Stimulated activated CD4-positive, alpha-beta T cell treated with anti-CD3 and anti-CD28 coated beads, Interleukin-4, amount 100 ng/mL, for 1 hour (primary cell): ENCODE results near the gene TEX22.

Experiments
- DNase-seq: peaks from one replicate; pipeline ENCODE4 v3.0.0-alpha.2; 2020

TEX22 gene

DNA sequence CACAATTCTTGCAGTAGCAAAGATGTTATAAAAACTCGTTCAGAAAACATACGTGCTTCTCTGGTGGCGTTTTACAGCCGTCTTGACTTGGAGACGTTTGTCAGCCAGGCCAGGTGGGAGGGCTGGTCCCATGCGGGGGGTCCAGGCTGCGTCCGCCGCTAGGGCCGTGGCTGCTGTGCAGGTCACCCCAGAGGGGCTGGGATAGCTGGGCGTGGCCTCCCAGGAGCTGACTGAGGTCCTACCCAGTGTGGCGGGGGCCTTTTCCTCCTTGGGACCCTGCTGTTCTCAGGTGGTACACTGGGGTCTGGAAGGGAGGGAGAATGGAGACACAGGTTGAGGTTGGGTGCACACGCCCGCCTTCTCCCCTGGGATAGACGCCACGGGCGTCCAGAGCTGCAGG is 46.5 kb downstream of the TEX22 start:
- no peak for DNase-seq

DNA sequence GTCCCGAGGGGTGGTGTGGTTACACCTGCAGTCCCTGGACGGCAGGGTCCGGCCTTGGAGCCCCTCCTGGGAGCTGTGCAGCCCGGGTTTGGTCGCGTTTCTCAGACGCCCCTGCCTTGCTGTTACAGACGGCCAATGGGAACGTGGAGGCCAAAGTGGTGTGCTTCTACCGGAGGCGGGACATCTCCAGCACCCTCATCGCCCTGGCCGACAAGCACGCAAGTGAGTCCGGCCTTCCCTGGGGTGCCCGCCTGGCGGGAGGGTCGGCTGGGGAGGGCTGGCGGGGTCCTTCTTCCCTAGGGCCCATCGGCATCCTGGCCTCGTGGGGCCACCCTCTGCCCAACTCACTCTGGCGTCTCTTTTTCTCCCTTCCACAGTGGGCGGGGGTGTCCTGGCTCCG is 47.0 kb downstream of the TEX22 start:
- DNase-seq: no peak

DNA sequence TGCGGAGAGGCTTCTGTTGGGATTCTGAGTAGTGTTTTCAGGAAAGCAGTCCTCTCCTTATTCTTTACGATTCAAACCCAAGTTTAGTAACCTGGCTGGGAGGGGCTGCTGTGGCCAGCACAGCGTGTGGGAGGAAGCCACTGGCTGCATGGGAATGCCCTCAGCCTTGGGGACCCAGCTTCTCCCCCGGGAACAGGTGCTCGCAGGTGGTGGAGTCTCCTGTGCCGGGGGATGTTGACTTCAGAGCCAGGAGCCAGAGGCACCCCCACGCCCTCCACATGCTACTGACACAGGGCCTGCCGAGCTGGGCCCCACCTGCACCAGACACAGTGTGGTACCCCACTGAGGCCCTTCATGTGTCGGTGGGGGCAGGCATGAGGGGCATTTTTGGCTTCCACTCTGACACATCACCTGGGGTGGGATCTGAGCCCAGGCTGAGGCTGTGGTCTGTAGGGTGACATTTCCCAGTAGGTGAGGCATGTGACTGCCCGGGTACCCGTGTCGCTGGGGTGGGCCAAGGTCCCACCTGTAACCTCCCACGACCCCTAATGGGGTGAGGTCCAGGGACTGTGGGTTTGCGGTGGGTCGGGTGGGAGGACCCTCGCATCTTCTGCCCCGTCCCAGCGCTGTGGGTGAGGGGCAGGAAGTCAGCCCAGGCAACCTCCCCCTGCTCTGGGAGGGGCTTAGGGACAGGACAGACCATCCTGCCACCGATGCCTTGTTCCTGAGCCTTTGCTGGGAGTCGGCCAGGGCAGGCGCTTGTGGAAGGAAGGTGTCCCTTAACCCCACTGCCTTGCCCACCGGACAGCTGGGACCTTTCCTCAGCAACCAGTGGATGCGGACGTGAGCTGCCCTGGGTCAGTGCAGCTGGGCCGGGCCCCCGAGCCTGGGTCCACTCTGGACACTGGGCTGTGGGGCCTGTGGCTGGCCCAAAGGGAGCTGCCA is 47.8 kb downstream of the TEX22 start:
- DNase-seq: no peak

DNA sequence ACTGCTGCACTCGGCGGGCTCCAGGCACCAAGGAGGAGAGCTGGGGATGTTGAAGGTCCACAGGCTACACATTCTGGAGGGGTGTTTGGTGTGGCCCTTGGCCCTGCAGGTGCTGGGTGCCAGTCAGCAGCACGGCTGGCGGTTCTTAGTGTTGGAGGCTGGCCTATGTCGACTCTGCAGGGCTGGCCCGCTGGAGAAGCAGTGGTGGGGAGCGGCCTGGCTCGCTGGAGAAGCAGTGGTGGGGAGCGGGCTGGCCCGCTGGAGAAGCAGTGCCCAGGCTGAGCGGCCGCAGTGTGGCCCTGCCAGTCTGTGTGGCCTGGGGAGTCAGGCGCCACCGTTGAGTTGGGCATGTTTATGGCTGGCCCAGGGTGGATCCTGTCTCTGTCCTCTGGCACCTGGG is 48.6 kb downstream of the TEX22 start:
- no peak for DNase-seq

DNA sequence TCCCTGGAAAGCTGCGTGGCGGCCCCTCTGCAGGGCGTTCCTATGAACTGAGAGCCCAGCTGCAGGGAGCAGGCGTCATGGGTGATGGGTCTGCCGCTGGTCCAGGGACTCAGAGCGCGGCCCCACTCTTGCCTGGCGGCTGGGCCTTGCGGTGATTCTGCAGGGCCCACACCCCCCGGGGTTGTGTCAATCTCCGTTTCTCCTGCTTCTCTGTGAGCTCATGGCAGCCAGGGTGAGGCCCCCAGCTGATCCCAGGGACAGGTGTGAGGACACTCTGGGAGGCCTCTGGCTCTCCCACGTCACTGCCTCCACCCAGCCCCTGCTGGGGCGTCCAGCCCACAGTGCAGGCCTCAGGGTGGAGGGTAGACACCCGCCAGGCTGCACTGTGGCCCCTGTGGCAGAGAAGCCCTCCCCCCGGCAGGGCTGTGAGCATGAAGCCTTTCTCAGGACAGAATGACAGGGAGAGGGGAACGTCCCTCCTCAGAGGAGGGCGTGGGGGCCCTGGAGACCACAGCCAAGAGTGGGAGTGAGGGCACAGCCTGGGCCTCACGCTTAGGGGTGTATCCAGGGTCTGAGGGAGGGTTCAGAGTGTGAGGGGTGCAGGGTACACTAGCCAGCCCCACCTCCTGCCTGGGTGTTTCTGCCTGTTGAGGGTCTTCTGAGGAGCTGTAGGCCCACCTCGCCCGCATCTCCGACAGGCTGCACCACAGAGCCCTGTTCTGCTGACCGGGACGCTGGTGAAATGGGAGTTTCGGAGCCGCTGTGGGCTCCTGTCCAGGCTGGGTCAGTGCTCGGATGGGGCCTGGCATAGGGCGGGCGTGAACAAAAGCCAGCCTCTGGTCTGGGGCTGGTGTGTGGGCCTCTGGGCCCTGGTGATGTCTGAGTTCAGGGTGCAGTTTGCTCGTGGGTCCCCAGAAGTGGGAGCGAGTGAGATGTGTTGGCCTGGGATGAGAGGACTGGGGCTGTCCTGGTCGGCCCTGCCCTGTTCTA is 49.6 kb downstream of the TEX22 start:
- no peak for DNase-seq

DNA sequence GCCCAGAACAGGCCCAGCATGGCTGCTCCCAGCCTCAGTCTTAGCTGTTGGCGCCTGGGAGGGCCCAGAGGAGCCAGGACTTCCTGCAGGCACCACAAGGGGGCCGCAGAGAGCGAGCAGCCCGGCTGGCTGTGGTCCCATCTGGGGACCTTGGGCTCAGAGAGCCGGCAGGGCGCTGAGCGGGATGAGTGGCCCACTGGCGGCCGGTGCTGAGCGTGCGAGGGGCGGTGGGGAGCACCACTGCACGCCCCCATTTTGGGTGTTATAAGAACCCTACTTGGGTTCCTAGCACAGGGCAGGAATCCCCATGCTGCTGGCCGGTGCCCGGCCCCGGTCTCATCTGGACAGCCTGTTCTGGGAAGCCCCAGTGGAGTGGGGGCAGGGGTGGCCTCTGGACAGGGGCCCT is 50.4 kb downstream of the TEX22 start:
- peak; percentile 68 for DNase-seq

DNA sequence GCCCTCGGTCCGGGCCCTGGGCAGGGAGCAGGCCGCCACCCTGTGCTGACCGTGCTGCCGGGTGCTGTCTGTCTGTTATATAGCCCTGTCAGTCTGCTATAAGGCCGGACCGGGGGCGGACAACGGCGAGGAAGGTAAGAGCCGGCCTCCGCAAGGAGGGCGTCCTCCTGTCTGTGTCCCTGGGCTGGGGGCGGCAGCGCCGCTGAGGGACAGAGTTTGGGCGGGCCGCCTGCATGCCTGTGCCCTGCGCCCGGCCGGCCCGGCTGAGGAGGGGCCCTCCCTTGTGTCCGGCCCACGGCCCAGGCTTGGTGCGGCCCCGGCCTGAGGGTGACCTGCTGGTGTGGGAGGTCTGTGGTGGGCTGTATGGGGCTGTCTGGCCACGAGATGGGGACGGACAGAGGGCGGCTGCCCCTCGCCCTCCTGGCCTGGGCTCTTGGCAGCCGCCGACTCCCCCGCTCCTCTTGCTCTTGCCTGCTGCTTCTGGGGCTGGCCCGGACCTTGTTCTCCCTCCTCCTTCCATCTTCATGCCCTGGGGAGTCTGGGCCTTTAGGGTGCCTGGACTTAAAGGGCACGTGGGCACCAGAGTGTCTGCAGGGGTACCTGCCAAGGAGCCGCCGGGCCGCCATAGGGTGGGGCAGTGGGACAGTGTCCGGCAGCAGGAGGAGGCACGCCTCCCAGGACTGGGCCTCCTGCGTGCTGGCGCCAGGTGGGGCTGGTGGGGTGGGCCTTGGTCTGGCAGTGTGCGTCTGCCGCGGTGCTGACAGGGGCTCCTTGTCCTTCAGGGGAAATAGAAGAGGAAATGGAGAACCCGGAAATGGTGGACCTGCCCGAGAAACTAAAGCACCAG is 51.2 kb downstream of the TEX22 start:
- DNase-seq: no peak

DNA sequence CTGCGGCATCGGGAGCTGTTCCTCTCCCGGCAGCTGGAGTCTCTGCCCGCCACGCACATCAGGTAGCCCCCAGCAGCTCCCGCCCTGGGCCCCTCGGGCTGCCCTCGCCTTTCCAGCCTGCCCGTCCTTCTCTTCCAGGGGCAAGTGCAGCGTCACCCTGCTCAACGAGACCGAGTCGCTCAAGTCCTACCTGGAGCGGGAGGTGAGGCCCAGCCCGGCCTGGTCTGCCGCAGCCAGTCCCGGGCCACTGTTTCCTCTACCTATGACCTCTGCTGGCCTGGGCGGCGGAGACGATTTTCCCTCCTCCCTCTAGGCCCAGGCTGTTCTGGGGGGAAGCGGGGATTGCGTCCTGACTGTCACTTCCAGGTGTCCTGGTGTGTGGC is 51.8 kb downstream of the TEX22 start:
- DNase-seq: no peak

DNA sequence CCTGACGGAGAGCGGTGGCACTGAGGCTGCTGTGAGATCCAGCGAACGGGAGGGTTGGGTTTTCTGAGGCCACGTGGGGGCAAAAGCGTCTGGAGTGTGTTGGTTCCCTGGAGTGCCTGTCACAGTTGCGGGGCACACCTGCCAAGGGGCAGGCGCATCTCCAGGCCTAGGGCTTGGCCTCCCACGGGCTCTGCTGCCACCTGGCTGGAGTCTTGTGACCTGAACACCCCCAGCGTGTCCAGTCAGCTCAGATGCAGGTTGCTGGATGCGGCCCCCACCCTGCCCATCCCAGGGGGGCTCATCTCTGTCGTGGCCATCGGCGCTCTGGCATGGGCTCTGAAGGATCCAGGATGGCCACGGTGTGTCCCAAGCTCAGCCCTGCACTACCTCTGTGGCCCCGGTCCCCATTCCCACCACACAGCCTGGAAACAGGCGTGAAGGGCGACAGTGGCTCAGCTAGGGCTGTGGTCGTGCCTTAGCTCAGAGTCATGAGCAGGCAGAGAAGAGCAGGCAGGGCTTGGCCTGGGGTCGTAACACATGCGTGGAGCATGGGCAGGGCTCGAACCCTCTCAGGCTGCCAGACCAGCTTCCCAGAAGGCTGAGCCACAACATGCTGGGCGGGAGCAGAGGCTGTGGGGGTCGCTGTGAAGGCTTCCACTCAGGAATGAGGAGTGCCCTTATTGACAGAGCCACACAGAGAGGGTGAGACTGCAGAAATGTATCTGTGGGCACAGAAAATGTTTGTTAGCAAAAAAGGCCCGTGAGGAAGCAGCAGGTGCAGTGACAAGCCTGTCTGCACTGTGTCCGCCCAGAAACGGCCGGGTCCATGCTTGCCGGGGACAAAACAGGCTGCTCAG is 52.8 kb downstream of the TEX22 start:
- no peak for DNase-seq

DNA sequence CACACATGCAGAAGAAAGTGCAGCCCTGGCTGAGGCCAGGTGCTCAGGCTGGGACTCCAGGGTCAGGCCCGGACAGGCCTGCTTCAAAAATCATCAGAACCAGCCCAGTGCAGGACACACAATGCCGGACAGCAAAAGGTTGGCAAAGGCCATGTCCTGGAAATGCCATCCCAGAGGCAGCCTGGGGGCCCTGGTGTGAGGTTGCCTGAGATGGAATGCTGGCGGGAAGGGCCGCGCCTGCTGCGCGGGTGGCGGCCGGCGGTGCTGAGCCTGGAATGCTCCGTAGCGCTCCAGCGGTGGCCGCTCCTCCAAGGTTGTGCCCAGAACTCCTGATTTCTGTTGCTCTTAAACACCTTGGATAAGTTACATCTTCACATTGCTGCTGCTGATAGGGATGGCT is 54.6 kb downstream of the TEX22 start:
- DNase-seq: no peak

DNA sequence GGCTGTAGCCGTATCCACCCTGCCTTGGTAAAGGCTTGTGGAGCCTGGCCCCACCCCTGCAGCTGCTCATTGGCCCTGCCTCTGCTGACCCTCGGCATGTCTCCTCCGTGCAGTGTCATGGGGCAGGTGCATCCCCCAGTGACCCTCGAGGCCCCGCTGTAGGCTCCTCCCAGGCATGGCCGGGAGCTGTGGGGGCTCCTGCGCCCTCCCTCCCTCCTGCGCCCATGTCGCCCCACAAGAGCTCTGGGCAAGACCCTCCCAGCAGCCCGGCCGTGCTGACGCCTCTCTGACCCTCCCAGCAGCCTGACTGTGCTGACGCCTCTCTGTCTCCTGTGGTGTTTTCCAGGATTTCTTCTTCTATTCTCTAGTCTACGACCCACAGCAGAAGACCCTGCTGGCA is 55.5 kb downstream of the TEX22 start:
- no peak for DNase-seq

DNA sequence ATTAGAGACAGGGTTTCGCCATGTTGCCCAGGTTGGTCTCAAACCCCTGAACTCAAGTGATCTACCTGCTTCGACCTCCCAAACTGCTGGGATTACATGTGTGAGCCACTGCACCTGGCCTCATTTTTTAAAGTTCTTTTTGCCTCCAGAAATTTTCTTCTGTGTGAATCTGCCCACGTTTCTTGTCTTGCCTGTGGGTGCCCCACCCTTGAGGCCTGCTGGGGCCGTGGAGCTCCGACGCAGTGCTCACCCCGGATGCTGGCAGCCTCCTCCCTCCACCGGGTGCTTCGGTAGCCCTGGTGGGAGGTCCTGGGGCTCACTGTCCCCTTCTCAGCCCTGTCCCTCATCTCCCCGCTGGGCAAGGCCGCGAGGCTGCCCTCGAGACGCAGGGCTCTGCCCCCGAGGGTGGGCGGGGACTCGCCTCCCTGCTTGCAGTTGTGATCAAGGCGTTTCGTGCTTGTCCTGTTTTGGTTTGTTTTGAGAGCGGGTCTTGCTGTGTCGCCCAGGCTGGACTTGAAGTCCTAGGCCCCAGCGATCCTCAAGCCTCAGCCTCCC is 56.8 kb downstream of the TEX22 start:
- no peak for DNase-seq

DNA sequence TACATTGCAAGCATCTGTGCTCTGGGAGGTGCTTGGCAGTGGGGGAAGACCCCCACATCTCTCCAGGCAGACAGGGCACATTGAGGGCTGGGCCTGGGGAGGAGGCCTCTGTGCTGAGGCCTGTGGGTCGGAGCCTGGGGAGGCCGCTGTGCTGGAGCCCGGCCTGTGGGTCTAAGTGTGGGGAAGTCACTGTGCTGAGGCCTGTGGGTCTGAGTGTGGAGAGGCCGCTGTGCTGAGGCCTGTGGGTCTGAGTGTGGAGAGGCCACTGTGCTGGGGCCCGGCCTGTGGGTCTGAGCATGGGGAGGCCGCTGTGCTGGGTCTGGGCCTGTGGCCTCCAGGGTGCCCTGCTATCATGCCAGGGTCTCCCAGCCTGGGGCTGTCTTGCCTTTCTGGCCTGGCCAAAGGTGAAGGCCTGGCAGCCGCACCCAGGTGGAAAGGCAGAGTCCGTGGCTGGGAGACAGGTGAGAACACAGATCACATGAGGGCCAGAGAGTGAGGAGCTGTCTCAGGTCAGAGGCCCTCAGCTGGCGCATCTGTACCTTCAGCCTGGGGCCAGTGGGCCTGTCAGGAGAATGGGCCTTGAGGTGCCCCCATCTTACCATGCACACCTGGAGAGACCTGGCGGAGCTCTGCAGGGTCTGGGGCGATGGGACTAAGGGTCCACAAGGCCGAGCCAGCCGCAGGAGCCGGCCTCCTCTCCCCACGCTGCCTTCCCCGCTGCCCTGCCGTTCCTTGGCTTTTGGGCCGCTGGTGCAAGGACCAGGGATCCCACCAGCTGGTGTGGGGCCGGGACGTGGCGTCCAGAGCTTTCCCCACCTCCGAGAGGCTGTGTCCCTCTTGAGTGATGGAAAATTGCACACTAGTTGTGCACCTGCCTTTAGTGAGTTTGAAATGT is 57.7 kb downstream of the TEX22 start:
- no peak for DNase-seq

DNA sequence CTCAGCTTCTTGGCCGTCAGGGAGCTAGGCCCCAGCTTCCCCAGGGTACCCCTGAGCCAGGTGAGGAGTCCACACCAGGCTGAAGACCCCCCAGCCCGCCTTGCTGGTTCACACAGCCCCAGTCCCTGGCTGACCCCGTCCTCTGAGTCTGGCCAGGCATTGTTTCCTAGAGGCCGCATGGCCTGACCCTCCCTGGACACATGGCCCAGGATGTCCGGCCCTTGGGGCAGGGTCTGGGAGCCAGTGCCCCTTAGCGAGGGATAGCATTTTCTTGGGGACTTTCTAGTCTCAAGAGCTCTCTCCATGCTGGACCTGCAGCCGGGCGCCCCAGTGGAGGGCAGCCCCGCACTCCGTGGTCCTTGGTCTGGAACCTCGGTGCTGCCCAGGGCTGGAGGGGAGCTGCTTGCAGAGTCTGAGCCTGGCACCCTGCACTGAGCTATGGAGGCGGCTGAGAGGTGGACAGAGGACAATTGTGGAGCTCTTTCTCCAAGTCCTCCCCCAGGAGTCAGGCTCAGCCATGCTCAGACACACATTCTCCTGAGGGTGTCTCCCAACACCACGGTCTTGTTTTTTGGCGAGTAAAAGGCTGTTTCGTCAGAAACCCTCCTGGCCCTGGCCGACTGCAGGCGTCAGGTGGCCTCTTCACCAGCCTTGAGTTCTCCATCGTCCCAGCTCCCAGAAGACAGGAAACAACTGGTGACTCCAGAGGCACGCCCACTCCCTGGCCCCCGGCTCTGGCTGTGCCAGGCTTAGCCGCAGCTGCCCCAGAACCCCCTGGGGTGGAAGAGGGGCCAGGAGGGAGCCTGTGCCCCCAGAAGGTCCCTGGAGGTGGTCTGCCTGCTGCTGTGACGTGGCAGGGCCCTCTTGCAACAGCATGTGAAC is 58.6 kb downstream of the TEX22 start:
- DNase-seq: no peak

DNA sequence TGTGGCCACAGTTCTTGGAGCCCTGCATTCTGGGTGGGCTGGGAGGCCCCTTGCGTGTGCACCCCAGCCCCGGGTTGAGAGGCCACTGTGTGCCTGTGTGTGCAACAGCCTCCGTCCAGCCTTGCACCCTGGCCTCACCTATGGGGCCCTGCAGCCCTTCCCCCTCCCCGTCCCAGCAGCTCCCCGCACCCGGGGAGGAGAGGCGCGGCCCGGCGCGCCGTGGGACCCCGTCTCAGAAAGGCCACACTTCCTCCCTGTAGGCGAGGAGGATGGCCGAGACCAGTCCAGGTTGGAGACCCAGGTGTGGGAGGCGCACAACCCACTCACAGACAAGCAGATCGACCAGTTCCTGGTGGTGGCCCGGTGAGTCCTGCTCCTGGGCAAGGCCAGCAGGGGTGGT is 59.7 kb downstream of the TEX22 start:
- no peak for DNase-seq

DNA sequence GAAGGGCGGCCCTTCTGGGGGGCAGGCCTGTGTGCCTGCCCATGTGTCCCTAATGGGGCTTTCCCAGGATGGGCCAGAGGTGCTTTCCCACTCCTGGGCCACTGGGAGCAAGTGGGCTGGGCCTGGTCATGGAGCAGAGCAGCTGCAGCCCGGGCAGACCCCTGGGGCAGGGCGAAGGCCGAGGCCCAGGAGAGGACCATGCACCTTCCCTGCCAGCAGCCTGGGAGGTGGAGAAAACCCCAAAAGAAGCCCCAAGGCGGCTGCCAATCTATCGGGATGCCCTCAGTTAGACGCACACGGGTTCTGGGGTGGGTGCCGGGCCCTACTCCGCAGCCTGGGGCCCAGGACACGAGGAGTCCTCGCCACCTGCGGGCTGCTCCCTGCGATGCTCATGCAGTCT is 60.2 kb downstream of the TEX22 start:
- DNase-seq: no peak

DNA sequence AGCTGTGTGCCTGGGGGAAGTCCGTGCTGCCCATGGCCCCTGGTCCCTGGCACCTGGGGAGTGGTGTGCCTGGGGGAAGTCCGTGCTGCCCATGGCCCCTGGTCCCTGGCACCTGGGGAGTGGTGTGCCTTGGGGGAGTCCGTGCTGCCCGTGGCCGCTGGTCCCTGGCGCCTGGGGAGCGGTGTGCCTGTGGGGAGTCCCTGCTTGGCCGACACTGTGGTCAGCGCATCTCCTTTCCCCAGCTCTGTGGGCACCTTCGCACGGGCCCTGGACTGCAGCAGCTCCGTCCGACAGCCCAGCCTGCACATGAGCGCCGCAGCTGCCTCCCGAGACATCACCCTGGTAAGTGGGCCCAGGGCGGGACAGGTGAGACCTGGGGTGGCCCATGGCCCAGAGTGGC is 61.8 kb downstream of the TEX22 start:
- DNase-seq: no peak

DNA sequence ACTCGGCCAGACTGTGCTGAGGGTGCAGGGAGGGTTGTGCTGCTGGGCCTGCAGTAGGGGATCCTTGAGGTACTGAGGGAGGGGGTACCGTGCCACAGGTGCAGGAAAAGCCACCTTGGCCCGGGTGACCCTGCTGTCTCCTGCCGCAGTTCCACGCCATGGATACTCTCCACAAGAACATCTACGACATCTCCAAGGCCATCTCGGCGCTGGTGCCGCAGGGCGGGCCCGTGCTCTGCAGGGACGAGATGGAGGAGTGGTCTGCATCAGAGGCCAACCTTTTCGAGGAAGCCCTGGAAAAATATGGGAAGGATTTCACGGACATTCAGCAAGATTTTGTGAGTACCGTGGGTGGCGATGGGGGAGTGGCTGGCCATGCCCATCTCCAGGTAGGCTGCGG is 62.3 kb downstream of the TEX22 start:
- DNase-seq: no peak

DNA sequence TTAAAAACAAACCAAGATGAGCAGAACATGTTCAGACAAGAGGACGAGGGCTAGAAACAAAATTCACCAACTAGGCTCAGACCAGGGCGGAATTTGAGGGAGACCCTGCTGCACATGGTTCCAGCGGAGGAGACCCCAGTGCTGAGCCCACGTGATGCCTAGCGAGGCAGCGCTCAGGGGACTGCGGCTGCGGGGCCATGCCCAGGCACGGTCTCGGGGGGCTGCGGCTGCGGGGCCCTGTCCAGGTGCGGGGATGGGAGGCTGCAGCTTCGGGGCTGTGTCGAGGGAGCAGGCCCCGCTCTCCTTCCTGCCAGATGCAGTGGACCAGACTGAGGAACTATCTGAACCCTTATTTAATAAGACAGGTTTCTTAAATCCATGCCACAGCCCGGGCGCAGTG is 63.6 kb downstream of the TEX22 start:
- DNase-seq: no peak
